ENCODE results near the gene GRIA3.

GRCh38 chrX:123203772-123204171, 19.7 kb downstream of the GRIA3 start:
- TF ChIP-seq, protein P1, sequence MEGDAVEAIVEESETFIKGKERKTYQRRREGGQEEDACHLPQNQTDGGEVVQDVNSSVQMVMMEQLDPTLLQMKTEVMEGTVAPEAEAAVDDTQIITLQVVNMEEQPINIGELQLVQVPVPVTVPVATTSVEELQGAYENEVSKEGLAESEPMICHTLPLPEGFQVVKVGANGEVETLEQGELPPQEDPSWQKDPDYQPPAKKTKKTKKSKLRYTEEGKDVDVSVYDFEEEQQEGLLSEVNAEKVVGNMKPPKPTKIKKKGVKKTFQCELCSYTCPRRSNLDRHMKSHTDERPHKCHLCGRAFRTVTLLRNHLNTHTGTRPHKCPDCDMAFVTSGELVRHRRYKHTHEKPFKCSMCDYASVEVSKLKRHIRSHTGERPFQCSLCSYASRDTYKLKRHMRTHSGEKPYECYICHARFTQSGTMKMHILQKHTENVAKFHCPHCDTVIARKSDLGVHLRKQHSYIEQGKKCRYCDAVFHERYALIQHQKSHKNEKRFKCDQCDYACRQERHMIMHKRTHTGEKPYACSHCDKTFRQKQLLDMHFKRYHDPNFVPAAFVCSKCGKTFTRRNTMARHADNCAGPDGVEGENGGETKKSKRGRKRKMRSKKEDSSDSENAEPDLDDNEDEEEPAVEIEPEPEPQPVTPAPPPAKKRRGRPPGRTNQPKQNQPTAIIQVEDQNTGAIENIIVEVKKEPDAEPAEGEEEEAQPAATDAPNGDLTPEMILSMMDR (conservative IDR thresholded peaks at IDR 0.05; ENCODE audit: low read depth, low read length), result 0 out of 2 replicates have a peak, but pooled peaks have one; percentile 26
- TF ChIP-seq EZH2 (IDR thresholded peaks at IDR 0.05; ENCODE audit: borderline replicate concordance, low read depth, low read length, poor library complexity, severe bottlenecking), result no peak
